GM12878 (cell line): ENCODE measurements around the gene ARX.

Experiments
- BRCA1 ChIP-seq: IDR thresholded peaks from 2 replicates; pipeline ENCODE4 v1.6.1; 2011; ENCODE audit warnings: low read depth, low read length, improper control_type of control experiment
- E2F4 ChIP-seq: IDR thresholded peaks from 2 replicates; pipeline ENCODE4 v1.6.1; 2012; ENCODE audit warnings: low read depth, low read length, improper control_type of control experiment
- EGR1 ChIP-seq, 2 experiments: IDR thresholded peaks; 1 replicate in 1 of 2; 2 replicates in 1 of 2; pipeline ENCODE4 v1.6.1; 2011 to 2012; ENCODE audit warnings: low read depth in 2 of 2, low read length in 2 of 2, borderline replicate concordance in 1 of 2, mild to moderate bottlenecking in 1 of 2, moderate library complexity in 1 of 2
- IRF3 ChIP-seq: fragments of 450-650 bp; IDR thresholded peaks from 2 replicates; pipeline ENCODE4 v1.6.1; 2014; ENCODE audit warnings: mild to moderate bottlenecking
- PAX5 ChIP-seq: IDR thresholded peaks from 2 replicates; pipeline ENCODE4 v1.6.1; 2011; ENCODE audit warnings: low read depth, low read length, borderline replicate concordance
- SRF ChIP-seq, 2 experiments: IDR thresholded peaks; 2 replicates each; pipeline ENCODE4 v1.6.1; 2011; ENCODE audit warnings: low read depth in 2 of 2, low read length in 2 of 2, mild to moderate bottlenecking in 1 of 2, moderate library complexity in 1 of 2
- ZNF274 ChIP-seq: IDR thresholded peaks from one replicate; pipeline ENCODE4 v1.8.0; 2011; ENCODE audit not compliant: insufficient read length, insufficient read depth

GRCh38 chrX:24985120-24985519 lies 30.6 kb downstream of the ARX start:
- no peak for TF ChIP-seq IRF3
- TF ChIP-seq PAX5 = no peak
- TF ChIP-seq ZNF274 = no peak
- TF ChIP-seq EGR1 (IDR thresholded peaks at IDR 0.05; ENCODE audit: borderline replicate concordance in 1 of 2, low read depth in 2 of 2, low read length in 2 of 2) = no peak
- TF ChIP-seq SRF (IDR thresholded peaks at IDR 0.05; ENCODE audit: low read depth in 2 of 2, low read length in 2 of 2) = no peak
- TF ChIP-seq BRCA1 = no peak
- no peak for TF ChIP-seq E2F4
